ENCODE measurements around the gene DDX54.
"Not testable (repeated sequence)": the region's sequence is repeated elsewhere in the genome, so short reads cannot be mapped to it uniquely, and the experiment has no call there.

DDX54 gene

DNA sequence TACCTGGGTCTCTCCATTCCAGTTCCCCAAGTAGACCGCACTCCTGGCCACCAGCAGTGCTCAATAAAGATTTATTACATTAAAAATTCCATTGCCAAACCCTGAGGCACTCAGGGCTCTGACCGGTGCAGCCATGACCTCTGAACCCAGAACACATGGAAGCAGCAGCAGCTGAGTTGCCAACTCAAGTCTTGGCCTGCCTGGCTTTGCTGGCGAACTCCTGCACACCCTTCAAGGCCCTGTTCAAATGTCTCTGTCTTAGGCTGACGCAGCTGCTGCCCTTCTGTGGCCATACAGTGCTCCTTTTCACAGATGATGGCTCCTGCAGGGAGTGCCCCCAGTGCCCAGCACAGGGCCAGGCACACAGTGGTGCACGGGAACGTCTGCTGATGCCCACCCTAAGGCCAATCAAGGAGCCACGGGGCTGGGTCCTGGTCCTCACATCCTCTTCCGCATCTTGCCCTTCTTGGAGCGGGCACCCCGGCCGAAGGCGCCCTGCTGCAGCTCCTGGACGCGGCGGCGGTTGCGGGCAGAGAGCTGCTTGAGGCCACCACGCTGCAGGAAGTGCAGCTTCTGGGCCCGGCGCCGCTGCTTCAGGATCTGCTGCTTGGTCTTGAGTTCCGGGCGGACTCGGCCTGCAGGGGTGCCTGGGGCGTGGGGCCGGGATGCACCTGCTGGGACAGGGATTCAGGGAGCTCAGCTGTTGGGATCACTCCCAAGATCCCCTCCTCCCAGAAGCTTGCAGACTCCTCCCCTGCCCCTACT is 26.7 kb downstream of the DDX54 start:
- no peak for DNase-seq

DNA sequence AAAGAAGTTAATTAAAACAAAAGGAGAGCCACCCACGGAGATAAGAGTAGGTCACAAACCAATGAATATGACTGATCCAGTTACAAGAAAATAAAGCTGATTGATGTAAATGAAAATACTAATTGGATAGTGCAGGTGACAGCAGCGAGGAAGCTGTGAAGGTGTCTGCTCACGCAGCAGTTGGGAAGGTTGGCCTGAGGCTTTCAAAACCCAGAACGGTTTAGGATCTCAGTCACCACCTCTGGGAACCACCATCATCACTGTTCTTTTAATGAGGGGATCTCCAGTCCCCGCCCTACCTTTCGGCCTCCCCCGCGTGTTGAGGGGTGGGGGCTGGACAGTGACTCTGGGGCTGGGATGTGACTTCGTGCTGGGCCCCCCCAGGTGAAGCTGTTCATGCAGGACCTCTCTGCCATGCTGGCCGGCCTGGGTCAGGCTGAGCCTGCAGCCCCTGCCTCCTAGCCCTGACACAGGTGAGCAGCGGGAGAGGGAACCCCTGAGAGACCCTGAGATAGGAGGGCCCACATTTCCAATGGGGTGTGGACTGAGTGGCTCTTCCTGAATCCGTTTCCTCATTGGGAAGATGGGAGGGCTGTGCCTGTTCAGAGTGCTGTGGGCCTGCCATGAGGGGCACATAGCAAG is 27.9 kb downstream of the DDX54 start:
- DNase-seq = no peak

DNA sequence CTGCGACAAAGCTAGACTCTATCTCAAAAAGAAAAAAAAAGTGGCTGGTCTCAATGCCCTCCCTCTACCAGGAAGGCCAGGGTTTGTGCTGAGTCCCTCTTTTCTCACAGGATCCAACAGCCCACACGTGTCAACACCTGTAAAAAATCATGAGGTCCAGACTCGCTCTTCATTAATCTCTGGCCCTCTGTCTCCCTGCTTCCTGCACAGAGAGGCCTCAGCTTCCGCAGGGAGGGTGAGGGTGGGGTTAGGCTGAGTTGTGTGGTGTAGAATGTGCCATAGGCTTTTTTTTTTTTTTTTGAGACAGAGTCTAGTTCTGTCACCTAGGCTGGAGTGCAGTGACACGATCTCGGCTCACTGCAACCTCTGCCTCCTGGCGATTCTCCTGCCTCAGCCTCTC is 29.6 kb downstream of the DDX54 start:
- no peak for DNase-seq

DNA sequence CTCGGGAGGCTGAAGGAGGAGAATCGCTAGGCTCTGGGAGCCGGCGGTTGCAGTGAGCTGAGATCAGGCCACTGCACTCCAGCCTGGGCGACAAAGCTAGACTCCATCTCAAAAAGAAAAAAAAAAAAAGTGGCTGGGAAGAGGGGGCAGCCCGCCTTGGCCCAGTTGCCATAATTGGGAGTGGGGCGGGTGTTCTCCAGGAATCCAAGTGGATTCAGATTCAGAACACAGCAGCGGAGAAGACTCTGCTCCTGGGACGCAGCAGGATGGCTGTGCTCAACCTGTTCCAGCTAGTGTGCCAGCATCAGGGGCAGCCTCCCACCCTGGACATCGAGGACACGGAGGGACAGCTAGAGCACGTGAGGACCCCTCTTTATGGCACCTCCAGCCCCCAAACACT is 30.2 kb downstream of the DDX54 start:
- no peak for DNase-seq

DNA sequence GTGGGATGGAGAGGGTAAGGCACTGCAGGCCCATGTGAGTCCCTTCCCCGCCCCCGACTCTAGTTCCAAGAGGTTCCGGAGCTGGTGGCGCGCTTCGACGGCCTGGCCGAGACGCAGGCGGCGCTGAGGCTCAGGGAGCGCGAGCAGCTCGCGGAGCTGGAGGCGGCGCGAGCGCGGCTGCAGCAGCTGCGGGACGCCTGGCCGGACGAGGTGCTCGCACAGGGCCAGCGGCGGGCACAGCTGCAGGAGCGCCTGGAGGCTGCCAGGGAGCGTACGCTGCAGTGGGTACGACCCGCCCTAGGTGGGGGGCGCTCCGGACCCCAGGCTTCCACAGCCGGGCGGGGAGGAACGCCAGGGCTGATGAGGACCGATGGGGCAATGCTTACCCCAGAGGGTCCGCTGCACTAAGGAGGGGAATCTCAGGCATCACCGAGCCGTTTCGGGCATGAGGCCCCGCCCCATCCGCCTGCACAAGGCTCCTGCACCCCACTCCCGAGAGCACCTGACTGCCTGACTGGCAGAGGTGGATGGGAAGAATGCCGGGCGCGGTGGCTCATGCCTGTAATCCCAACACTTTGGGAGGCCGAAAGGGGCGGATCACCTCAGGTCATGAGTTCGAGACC is 30.8 kb downstream of the DDX54 start:
- DNase-seq = no peak

DNA sequence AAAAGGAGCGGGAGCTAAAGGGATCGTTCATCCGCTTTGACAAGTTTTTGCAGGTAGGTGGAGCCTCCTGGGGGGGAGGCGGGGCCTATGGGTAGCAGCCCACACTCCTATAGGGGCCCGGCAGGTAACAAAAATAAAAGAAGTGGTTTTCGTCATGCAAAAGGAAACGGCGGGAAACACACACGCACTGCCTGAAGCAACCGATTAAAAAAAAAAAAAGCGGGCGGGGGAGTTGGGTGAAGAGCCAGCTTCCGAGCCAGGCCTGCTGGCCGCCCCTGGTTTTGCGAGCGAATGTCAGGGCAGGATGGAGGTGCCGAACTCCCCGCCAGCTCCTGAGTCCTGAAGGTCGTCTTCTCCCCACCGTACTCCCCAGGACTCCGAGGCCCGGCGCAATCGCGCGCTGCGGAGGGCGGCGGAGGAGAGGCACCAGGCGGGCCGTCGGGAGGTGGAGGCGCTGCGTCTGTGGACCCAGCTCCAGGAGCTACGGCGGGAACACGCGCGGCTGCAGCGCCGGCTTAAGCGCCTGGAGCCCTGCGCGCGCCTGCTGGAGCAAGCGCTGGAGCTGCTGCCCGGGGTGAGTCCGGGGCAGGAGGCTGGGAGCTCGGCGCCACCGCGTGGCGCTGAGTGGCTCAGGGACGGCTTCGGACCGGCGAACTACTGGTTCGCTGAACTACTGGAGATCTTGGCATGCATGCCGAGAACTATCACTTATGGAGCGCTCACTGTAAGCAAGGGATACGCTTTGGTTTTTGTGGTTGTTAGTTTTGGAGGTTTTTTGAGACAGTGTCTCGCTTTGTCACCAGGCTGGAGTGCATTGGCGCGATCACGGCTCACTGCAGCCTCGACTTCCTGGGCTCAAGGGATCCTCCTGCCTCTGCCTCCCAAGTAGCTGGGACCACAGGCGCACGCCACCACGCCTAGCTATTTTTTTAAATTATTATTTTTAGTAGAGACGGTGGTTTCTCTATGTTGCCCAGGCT is 32.2 kb downstream of the DDX54 start:
- DNase-seq = peak; percentile 37

DNA sequence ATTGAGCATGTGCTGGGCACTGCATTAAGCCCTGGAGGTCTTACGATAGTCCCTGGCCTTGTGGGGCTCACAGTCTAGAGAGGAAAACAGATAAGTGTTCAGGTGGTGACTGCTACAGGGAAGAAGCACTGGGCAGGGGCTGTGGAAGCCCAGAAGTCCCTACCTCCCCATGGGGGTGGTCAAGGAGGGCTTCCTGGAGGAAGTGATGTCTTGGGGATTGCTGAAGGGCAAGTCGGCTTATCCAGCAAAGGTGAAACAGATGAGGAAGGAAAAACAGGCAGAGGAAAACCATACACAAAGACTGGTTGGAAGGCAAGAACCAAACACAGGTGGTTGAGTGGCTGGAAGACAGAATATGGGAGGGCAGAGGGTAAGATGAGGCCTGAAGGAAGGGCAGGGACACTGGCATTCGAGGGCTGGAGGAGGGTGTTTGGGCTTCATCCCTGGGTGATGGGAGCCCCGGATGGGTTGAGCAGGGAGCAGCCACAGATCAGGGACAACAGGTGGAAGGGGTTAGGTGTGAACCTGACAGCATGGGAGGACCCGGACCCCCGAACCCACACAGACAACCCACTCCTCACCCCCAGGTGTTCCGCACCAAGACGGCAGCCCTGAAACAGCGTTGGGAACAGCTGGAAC is 33.0 kb downstream of the DDX54 start:
- no peak for DNase-seq

DNA sequence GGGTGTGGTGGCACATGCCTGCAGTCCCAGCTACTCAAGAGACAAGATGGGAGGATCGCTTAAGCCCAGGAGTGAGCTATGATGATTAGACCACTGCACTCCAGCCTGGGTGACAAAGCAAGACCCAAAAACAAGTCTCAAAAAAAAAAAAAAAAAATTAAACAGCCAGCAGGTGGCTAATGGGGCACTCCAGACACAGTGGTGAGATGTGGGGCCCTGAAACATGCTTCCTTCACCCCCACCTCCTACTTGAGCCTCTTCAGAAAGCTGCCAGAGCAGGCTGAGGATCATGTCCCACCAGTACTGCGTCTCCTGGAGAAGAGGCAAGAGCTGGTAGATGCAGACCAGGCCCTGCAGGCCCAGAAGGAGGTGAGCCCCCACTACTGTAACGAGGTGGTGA is 33.6 kb downstream of the DDX54 start:
- DNase-seq = no peak

DNA sequence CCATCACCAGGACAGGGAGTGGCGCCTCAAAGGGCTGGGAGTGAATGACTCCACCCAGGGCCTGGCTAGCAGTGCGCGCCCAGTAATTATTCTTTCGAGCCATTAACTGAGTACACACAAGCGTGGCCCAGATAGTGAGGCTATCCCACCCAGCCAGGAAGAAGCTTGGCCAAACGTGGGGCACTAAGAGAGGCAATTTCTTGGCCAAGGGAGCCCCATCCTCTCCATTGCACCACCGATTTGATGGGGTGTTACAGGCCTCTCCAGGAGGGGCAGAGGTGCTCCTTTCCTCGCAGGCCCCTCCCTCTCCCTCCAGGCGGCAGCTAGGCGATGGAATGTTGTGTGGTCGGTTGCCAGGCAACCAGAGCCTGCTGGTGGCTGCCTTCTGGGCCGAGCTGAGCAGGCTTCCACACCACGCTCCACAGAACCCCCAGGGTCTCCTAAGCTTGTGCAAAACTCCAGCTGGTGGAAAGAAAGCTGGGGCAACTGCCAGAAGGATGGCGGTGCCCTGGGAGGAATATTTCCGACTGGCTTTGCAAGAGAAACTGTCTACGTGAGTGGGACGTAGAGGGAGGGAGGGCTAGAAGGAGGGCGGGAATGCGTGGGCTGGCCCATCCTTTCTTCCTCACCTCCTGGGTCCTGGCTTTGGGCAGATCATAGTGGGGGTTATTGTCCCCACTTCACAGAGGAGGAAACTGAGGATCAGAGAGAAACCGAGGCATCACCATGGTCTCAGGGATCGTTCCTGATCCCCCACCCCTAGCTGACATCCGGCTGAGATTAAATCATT is 35.7 kb downstream of the DDX54 start, which contains the start of gene CFAP73:
Gene CFAP73 (plus strand): TSS at position 364 of the 790 bp plus-strand sequence. CDS start 134 bp downstream, at position 498.
- DNase-seq = no peak

DNA sequence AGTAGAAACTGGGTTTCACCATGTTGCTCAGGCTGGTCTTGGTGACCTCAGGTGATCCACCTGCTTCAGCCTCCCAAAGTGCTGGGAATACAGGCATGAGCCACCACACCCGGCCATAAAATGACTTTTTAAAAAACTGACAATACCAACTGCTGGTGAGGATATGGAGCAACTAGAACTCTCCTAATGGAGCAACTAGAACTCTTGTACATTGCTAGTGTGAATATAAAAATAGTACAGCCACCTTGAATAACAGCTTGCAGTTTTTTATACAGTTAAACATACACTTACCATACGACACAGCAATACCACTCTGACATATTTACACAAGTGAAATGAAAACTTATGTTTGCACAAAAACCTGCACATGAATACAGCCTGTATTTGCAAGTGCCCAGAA is 38.3 kb downstream of the DDX54 start:
- no peak for DNase-seq

DNA sequence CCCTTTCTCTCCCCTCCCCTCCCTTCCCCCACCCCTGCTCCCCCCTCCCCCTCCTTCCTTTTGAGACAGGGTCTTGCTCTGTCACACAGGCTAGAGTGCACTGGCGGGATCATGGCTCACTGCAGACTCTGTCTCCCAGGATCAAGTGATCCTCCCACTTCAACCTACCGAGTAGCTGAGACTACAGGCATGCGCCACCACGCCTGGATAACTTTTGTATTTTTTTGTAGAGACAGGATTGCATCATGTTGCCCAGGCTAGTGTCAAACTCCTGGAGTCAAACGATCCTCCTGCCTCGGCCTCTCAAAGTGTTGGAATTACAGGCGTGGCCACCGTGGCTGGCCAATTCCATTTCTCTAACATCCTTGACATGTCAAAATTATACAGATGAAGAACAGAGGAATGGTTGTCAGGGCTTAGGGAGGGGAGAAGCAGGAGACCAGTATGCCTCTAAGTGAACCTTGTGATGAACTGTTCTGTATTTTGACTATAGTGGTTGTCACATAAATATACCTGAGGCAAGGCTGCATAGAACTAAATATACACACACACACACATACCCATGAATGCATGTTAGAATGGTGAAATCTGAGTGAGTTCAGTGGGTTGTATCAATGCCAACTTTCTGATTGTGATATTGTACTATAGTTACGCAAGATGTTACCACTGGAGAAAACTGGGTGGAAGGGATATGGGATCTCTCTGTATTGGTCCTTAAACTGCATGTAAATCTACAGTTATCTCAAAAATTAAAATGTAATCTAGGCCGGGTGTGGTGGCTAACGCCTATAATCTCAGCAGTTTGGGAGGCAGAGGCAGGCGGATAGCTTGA is 39.3 kb downstream of the DDX54 start:
- no peak for DNase-seq

DNA sequence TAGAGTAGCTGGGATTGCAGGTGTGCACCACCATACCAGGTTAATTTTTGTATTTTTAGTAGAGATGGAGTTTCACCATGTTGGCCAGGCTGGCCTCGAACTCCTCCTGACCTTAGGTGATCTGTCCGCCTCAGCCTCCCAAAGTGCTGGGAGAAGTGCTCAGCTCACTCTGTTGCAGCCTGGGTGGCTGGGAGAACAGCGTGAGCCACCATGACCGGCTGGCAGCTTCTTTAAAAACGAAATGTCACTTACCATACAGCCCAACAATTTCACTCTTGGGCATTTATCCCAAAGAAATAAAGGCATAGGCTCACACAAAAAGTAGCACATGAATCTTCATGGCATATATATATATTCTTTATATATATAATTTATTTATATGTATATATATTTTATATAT is 40.5 kb downstream of the DDX54 start:
- DNase-seq = no peak

DNA sequence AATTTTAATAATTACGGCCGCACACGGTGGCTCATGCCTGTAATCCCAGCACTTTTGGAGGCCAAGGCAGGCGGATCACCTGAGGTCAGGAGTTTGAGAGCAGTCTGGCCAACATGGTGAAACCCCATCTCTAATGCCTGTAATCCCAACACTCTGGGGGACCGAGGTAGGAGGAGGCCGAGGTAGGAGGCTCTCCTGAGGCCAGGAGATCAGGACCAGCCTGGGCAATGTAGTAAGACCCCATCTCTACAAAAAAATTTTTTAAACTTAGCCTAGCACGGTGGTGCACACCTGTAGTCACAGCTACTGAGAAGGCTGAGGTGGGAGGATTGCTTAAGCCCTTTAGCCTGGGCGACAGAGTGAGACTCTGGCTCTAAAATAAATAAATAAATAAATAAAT is 41.3 kb downstream of the DDX54 start:
- no peak for DNase-seq

DNA sequence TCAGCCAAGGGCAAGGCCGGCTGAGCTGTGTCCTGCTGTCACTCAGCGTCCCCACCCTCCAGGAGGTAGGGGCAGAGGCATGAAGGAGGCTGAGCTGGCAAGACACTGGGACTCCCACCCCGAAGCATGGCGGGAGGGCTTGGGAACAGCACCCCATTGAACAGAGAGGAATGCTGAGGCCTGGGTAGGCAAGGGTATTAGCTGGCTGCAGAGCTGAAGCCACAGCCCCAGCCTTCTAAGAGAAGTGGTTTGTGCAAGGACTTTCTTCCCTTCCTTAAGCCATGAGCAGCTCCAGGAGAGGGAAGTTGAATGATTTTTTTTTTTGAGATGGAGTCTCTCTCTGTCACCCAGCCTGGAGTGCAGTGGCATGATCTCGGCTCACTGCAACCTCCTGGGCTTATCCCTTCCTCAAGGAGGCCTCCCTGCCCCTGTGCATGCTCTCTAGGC is 42.4 kb downstream of the DDX54 start:
- no peak for DNase-seq

DNA sequence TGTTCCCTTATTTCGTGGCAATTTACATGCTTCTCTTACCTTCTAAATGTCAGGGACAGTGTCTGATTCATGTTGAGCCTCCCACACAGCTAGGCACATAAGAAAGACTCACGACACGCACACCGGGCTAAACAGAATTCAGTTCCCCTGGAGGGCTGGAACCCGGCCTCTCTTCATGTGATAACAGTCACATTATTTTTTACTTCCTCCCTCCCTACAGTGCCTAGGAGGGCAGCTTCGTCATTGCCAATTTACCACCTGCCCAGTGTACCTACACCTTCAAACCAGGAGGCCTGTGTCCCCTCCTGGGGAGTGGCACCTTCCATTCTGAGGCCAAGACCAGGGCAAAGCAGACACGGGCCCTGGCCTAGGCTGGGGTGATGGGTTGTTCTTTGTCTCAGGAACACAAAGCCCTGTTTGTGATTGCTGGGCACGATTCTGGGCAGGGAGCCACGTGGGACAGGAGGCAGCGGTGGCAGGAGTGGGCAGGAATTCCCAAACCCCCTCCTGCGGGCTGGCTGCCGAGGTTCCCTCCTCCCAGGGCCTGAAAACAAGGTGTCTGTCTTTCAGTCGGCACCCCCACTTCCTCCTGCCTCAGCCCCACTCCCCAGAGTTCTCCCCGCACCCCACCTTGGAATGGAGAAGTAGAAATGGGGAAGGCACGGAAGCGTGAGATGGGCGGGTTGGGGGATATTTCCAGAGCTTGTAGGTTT is 42.9 kb downstream of the DDX54 start:
- no peak for DNase-seq

DNA sequence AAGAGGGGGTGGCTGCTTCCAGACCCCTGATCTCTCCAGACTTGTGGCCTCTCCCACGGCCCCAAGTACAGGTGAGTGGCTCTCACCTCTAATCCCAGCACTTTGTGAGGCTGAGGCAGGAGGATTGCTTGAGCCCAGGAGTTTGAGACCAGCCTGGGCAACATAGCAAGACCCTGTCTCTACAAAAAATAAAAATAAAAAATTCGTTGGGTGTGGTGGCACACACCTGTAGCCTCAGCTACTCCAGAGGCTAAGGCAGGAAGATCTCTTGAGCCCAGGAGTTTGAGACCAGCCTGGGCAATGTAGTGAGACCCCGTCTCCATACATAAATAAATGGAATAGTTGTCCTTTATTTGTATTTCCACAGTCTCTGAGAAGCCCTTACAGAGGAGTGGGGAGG is 43.6 kb downstream of the DDX54 start:
- DNase-seq = not testable (repeated sequence)

DNA sequence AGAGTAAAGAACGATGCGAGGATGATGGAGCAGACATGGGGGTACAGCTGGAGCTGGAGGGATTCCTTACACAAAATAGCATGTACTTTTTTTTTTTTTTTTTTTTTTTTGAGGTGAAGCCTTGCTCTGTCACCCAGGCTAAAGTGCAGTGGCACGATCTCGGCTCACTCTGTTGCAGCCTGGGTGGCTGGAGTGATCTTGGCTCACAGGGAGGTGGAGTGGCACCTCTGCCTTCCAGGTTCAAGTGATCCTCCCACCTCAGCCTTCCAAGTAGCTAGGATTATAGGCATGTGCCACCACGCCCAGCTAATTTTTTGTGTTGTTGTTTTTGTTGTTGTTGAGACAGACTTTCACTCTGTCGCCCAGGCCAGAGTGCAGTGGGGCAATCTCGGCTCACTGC is 44.6 kb downstream of the DDX54 start:
- no peak for DNase-seq

DNA sequence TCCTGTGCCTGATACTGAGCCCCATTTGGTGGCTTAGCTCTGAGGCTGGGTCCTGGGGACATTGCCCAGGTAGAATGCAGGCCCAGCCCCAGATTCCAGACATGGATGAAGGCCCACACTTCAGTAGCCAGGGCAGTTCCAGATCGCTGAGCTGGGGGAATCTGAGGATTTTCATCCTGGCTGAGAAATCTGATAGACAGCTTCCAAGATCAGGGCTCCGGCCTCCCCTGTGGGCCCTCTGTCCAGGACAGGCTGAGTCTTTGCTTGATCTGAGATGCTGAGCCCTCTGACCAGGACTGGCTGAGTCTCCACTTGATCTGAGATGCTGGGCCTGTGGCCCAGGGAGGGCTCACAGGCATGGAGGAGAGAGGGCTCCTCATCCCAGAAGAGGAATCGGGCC is 46.5 kb downstream of the DDX54 start:
- no peak for DNase-seq

DNA sequence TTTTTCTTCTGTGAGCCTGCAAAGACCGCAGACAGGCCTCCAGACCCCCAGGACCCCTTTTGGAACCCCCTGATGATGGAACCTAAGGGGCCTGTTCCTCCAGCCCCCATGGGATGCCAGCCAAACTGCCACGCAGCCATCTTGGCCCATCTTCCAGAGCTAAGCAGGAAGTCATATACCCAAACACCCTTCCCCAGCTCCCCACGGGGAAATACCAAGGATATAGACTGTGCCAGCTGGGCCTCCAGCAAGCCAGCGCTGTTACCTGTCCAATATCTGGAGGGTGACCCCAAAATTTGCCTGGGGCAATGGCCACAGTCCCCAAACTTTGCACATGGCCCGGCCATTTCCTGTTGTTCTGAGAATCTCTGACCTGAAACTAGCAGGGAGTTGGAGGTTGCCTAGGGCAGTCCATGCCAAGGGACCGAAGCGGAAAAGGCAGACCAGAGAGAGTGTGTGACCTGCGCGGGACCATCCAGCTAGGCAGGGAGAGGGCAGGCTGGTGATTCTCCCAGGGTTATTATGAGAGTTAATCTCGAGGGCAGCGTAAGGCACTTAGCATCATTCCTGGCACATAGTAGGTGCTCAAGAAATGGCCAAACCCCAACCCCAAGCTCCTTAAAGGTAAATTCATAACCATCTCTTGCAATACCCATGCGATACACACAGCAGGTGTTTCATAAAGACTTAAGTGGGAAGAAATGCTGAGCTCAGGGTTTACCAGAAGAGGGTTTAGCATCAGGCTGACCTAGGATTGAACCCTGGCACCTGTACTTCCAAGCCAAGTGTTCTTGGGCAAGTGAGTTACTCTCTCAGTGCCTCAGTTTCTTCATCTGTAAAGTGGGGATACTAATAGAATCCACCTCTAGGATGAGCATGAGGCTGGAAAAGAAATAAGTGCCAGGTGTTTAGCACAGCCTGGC is 47.2 kb downstream of the DDX54 start:
- DNase-seq = no peak
